Measurements from ENCODE around the gene HECW1. TPM values are rescaled to one million over a fixed set of nuclear protein-coding genes. Genes with fewer than 3 reads are reported as not detected.
A peak's percentile ranks its signal among the peaks of the same experiment; 100 is the strongest.

HECW1 gene
- total RNA-seq, 3 donors from 2014 or later, result not detected

DNA sequence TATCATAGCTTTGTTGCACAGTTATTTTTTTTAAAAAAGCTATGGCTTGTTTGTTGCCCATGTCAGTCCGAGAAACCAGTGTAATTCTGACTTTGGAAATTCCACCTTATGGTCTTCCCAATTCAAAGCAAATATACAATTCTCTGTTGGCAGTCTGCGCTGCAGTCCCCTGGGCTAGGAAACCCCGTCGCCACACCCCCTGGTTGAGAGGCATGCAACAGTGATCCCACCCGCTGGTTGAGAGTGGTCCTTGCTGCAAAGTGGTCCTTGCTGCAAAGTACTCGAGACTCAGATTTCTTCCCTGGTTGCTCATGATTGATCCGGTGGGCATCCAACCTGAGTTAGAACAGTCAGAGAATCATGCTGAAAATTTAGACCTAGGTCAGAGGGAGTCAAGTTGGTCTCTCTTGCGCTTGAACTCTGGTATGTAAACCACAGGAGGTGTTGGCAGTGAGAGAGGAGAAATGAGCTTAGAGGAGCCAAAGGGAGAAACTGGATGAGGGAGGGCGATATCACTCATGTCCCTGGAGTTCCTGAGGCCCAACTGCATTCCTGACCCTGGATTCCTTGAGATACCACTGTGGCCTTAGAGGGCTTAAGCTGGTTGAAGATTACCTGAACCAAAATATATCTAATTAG lies 425.4 kb downstream of the HECW1 start:
- Mint-ChIP-seq H3K4me1 (ENCODE audit: low read depth) (no peaks in the 10 kb centered on the region), H3K36me3 (ENCODE audit: insufficient read depth) (no peaks in the 10 kb centered on the region), H3K27me3 (ENCODE audit: low read depth) (peaks cover 2% of the 10 kb centered on the region)

GRCh38 chr7:43538404-43538771 lies 425.9 kb downstream of the HECW1 start:
- no peaks in the 10 kb centered on the region for H3K4me1 Mint-ChIP-seq (ENCODE audit: low read depth)
- no peak overlapping the region for H3K4me3 Mint-ChIP-seq
- peaks cover 2% of the 10 kb centered on the region for H3K27me3 Mint-ChIP-seq (ENCODE audit: low read depth)
- no peak for DNase-seq
- no peak for ATAC-seq
- H3K36me3 Mint-ChIP-seq (ENCODE audit: insufficient read depth), result no peaks in the 10 kb centered on the region
- no peaks in the 10 kb centered on the region for H3K9me3 Mint-ChIP-seq

More for the DNA sequence above, 425.4 kb downstream of the HECW1 start:
- no peaks in the 10 kb centered on the region for H3K9me3 Mint-ChIP-seq
- ATAC-seq, result no peak
- no peak overlapping the region for H3K4me3 Mint-ChIP-seq
- DNase-seq, result no peak

GRCh38 chr7:43540471-43540870 lies 428.0 kb downstream of the HECW1 start:
- DNase-seq (no peak), ATAC-seq (no peak)
- Mint-ChIP-seq H3K36me3 (ENCODE audit: insufficient read depth) (no peaks in the 10 kb centered on the region), H3K27me3 (ENCODE audit: low read depth) (peaks cover 2% of the 10 kb centered on the region), H3K4me3 (no peak overlapping the region), H3K4me1 (ENCODE audit: low read depth) (no peaks in the 10 kb centered on the region), H3K9me3 (no peaks in the 10 kb centered on the region)

DNA sequence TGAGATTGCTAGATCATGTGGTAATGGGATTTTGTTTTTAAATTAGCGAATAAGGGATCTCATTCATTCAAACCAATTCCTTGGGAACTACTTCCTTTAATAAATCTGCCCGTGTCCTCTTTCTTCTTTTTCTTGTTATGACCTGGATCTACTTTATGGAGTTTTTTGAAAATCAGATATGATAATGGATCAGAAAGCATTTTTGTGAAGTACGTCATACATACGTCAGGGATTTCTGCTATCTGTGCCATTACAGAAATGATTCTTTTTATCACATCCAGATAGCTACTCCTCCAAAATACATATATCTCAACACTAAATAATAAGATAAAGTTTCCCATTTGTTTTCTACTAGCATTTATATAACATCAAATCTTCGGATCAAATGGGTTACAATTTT lies 430.3 kb downstream of the HECW1 start:
- Mint-ChIP-seq H3K4me3 (no peak overlapping the region), H3K9me3 (peaks cover 4% of the 10 kb centered on the region), H3K36me3 (ENCODE audit: insufficient read depth) (no peaks in the 10 kb centered on the region), H3K27me3 (ENCODE audit: low read depth) (peaks cover 8% of the 10 kb centered on the region), H3K4me1 (ENCODE audit: low read depth) (no peaks in the 10 kb centered on the region)
- DNase-seq, result no peak
- no peak for ATAC-seq

DNA sequence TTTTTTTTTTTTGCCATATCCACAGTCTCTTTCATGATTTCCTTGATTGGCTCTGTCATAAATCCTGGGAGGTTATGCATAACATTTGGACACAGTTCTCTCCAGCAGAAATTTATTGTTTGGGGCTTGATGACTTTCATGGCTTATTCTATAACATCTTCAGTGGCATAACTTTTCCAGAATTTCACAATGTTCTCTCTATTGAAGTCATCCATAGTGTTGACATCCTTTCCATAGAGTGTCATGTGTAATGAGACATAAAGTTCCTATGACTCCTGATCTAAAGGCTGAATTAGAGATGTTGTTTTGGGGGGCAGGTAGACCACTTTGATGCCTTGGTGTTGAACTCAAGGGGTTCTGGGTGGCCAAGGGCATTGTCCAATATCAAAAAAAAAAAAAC lies 433.8 kb downstream of the HECW1 start:
- ATAC-seq (no peak), DNase-seq (no peak)
- peaks cover 4% of the 10 kb centered on the region for H3K9me3 Mint-ChIP-seq
- H3K36me3 Mint-ChIP-seq (ENCODE audit: insufficient read depth), result no peaks in the 10 kb centered on the region
- H3K4me1 Mint-ChIP-seq (ENCODE audit: low read depth), result no peaks in the 10 kb centered on the region
- H3K4me3 Mint-ChIP-seq, result no peak overlapping the region
- peaks cover 8% of the 10 kb centered on the region for H3K27me3 Mint-ChIP-seq (ENCODE audit: low read depth)

DNA sequence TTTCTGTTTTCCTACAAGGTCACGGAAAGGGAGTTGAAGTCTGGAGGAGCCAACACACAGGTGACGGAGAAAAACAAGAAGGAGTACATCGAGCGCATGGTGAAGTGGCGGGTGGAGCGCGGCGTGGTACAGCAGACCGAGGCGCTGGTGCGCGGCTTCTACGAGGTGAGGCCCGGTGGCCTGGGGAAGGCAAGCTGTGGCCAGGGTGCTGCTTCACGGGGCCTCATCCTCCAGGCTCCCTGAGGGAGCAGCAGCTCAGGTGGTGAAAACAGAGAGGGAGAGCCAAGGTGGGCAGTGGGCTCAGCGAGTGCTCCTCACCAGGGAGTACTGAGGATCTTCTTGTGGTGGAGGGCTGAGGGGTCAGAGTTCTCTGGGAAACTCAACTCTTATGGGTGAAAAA lies 438.0 kb downstream of the HECW1 start:
- no peak for ATAC-seq
- H3K4me1 Mint-ChIP-seq (ENCODE audit: low read depth), result peaks cover 21% of the 10 kb centered on the region
- no peak for DNase-seq

DNA sequence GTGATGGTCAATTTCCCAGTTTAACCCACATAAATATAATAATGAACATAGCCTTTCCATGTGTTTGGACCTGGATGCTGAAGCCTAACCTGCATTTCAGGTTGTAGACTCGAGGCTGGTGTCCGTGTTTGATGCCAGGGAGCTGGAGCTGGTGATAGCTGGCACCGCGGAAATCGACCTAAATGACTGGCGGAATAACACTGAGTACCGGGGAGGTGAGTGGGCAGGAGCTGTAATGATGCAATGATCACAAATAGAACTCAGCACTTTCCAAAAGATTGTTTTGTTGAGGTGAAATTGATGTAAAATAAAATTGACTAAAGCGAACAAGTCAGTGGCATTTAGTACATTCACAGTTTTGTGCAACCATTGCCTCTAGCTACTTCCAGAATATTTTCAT lies 439.7 kb downstream of the HECW1 start:
- no peak for ATAC-seq
- Mint-ChIP-seq H3K4me1 (ENCODE audit: low read depth) (peaks cover 24% of the 10 kb centered on the region), H3K27me3 (ENCODE audit: low read depth) (no peaks in the 10 kb centered on the region), H3K36me3 (ENCODE audit: insufficient read depth) (no peaks in the 10 kb centered on the region), H3K9me3 (peaks cover under 1% of the 10 kb centered on the region), H3K4me3 (no peak overlapping the region)
- DNase-seq, result no peak

More for the DNA sequence above, 438.0 kb downstream of the HECW1 start:
- Mint-ChIP-seq H3K9me3 (peaks cover 4% of the 10 kb centered on the region), H3K4me3 (no peak overlapping the region), H3K36me3 (ENCODE audit: insufficient read depth) (no peaks in the 10 kb centered on the region), H3K27me3 (ENCODE audit: low read depth) (peaks cover 7% of the 10 kb centered on the region)

DNA sequence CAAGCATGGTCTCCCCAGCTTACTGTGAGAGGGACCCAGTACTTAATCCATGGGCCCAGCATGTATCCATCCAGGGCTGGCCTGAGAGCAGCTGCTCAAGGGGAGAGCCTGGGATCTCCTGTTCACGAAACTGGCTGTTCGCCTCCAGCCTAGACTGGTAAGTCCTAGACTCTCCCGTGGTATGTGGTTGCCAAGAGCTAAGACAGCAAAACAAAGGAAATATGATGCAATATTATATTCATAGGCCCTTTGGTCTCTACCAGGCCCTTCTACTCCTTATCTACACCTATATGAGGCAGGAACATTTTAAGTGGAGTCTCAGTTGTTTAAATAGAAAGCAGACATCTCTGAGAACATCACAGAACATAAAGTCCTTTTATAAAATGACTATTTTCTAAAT lies 441.6 kb downstream of the HECW1 start:
- Mint-ChIP-seq H3K4me1 (ENCODE audit: low read depth) (peaks cover 24% of the 10 kb centered on the region), H3K36me3 (ENCODE audit: insufficient read depth) (no peaks in the 10 kb centered on the region), H3K27me3 (ENCODE audit: low read depth) (no peaks in the 10 kb centered on the region), H3K4me3 (no peak overlapping the region), H3K9me3 (no peaks in the 10 kb centered on the region)
- ATAC-seq (peak; percentile 30 to 66), DNase-seq (no peak)

- no peak overlapping the region for H3K4me3 Mint-ChIP-seq
- DNase-seq (no peak), ATAC-seq (peak in 1 of 2 donors; percentile 49)
- H3K27me3 Mint-ChIP-seq (ENCODE audit: low read depth), result no peaks in the 10 kb centered on the region
- peaks cover 24% of the 10 kb centered on the region for H3K4me1 Mint-ChIP-seq (ENCODE audit: low read depth)
- no peaks in the 10 kb centered on the region for H3K36me3 Mint-ChIP-seq (ENCODE audit: insufficient read depth)
- H3K9me3 Mint-ChIP-seq, result no peaks in the 10 kb centered on the region
Observed at GRCh38 chr7:43554423-43554822, 442.0 kb downstream of the HECW1 start.

GRCh38 chr7:43557831-43558495 lies 445.5 kb downstream of the HECW1 start:
- H3K4me3 Mint-ChIP-seq, result no peak overlapping the region
- no peaks in the 10 kb centered on the region for H3K36me3 Mint-ChIP-seq (ENCODE audit: insufficient read depth)
- ATAC-seq (no peak), DNase-seq (no peak)
- H3K27me3 Mint-ChIP-seq (ENCODE audit: low read depth), result peaks cover 4% of the 10 kb centered on the region
- H3K4me1 Mint-ChIP-seq (ENCODE audit: low read depth), result peaks cover 22% of the 10 kb centered on the region
- H3K9me3 Mint-ChIP-seq, result no peaks in the 10 kb centered on the region

DNA sequence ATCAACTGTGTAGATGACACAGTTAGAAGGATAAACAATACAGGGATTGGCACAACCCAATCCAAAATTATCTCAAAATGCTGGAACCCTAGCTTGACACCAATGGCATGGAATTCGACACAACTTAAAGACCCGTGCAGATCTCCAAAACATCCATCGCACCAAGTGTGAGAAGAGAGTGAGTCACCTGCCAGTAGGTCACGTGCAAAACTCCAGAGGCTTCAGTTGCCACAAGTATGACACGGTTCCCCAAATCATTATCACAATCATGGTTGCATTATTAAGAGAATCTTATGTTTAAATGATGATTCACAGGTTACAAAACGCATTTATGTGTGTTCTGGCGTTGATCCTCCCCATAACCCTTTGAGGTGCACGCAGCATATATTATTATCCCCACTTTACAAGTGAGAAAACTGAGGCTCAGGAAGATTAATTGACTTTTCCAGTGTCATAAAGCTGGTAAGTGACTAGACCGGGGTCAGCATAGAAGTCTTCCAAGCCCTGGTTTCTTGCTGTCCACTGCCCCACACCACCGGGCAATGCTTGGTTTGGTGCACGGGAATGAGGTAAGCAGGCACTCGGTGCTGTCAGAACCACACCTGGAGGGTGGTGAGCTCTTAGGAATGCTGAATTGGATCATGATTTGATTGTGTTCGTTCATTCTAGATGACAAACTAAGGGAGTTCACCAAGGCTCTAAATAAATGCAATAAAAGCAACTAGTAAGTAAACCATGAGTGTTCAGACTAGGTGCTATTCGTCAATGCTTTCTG lies 446.9 kb downstream of the HECW1 start:
- H3K9me3 Mint-ChIP-seq, result no peaks in the 10 kb centered on the region
- no peak overlapping the region for H3K4me3 Mint-ChIP-seq
- peaks cover 12% of the 10 kb centered on the region for H3K27me3 Mint-ChIP-seq (ENCODE audit: low read depth)
- no peak for DNase-seq
- no peak for ATAC-seq
- peaks cover 11% of the 10 kb centered on the region for H3K4me1 Mint-ChIP-seq (ENCODE audit: low read depth)
- no peaks in the 10 kb centered on the region for H3K36me3 Mint-ChIP-seq (ENCODE audit: insufficient read depth)

GRCh38 chr7:43559946-43560335 lies 447.5 kb downstream of the HECW1 start:
- DNase-seq (no peak), ATAC-seq (no peak)
- Mint-ChIP-seq H3K27me3 (ENCODE audit: low read depth) (peaks cover 16% of the 10 kb centered on the region), H3K4me3 (no peak overlapping the region), H3K4me1 (ENCODE audit: low read depth) (peaks cover 5% of the 10 kb centered on the region), H3K9me3 (no peaks in the 10 kb centered on the region), H3K36me3 (ENCODE audit: insufficient read depth) (no peaks in the 10 kb centered on the region)

- peaks cover 20% of the 10 kb centered on the region for H3K27me3 Mint-ChIP-seq (ENCODE audit: low read depth)
- no peak for DNase-seq
- no peak overlapping the region for H3K4me3 Mint-ChIP-seq
- no peaks in the 10 kb centered on the region for H3K9me3 Mint-ChIP-seq
- H3K36me3 Mint-ChIP-seq (ENCODE audit: insufficient read depth), result no peaks in the 10 kb centered on the region
- H3K4me1 Mint-ChIP-seq (ENCODE audit: low read depth), result peaks cover 1% of the 10 kb centered on the region
- no peak for ATAC-seq
Observed at GRCh38 chr7:43560742-43561330, 448.4 kb downstream of the HECW1 start.

- Mint-ChIP-seq H3K27me3 (ENCODE audit: low read depth) (peaks cover 22% of the 10 kb centered on the region), H3K36me3 (ENCODE audit: insufficient read depth) (no peaks in the 10 kb centered on the region), H3K4me1 (ENCODE audit: low read depth) (no peaks in the 10 kb centered on the region), H3K4me3 (no peak overlapping the region), H3K9me3 (no peaks in the 10 kb centered on the region)
- DNase-seq (no peak), ATAC-seq (no peak)
Observed at GRCh38 chr7:43562383-43562782, 449.9 kb downstream of the HECW1 start.
